SJSA1 (cell line): Measurements from ENCODE around the gene RASGRF2. TPM values are rescaled to one million over a fixed set of nuclear protein-coding genes. Genes with fewer than 3 reads are reported as not detected.
A peak's percentile ranks its signal among the peaks of the same experiment; 100 is the strongest.

ENCODE experiments used
- DNase-seq, 2 experiments: peaks; one replicate each; pipeline ENCODE4 v3.0.0-alpha.2; 2015 to 2020; ENCODE audit warnings: low spot score in 2 of 2, low read depth in 1 of 2
- H3K27ac ChIP-seq: fragments of 250-450 bp; sonication (Bioruptor Pico); 2 replicates; pipeline ENCODE4 v1.5.1; 2020; ENCODE audit warnings: mild to moderate bottlenecking, moderate library complexity
- H3K27me3 ChIP-seq: fragments of 250-450 bp; sonication (Bioruptor Pico); replicated peaks from 2 replicates; pipeline ENCODE4 v1.5.1; 2020; ENCODE audit warnings: mild to moderate bottlenecking, moderate library complexity
- H3K36me3 ChIP-seq: fragments of 250-450 bp; sonication (Bioruptor Pico); 2 replicates; pipeline ENCODE4 v1.5.1; 2020; ENCODE audit warnings: mild to moderate bottlenecking
- H3K4me1 ChIP-seq: fragments of 250-450 bp; sonication (Bioruptor Pico); replicated peaks from 2 replicates; pipeline ENCODE4 v1.6.1; 2021; ENCODE audit warnings: mild to moderate bottlenecking
- H3K4me3 ChIP-seq: fragments of 250-450 bp; sonication (Bioruptor Pico); 2 replicates; pipeline ENCODE4 v1.5.1; 2020; ENCODE audit warnings: mild to moderate bottlenecking
- H3K9me3 ChIP-seq: fragments of 250-450 bp; sonication (Bioruptor Pico); replicated peaks from 2 replicates; pipeline ENCODE4 v1.5.1; 2020; ENCODE audit warnings: mild to moderate bottlenecking
- total RNA-seq: library from RNA; depleted of rRNA; stranded (reverse); fragments of >200 nt; shearing (Covaris generic); gene quantifications from 2 replicates; pipeline ENCODE4 v1.2.3, GENCODE V29; 2014

Gene RASGRF2
- total RNA-seq, 1 experiment from 2014 or later: 12.5 TPM

- Histone ChIP-seq H3K36me3 (peaks cover 2% of the 10 kb centered on the region; the same call in 1 of the 2 replicates), H3K27me3 (no peaks in the 10 kb centered on the region), H3K4me1 (no peaks in the 10 kb centered on the region), H3K27ac (no peak overlapping the region), H3K9me3 (no peaks in the 10 kb centered on the region), H3K4me3 (no peak overlapping the region)
- no peak for DNase-seq
Observed at GRCh38 chr5:81182396-81183390, 222.5 kb downstream of the RASGRF2 start.

DNA sequence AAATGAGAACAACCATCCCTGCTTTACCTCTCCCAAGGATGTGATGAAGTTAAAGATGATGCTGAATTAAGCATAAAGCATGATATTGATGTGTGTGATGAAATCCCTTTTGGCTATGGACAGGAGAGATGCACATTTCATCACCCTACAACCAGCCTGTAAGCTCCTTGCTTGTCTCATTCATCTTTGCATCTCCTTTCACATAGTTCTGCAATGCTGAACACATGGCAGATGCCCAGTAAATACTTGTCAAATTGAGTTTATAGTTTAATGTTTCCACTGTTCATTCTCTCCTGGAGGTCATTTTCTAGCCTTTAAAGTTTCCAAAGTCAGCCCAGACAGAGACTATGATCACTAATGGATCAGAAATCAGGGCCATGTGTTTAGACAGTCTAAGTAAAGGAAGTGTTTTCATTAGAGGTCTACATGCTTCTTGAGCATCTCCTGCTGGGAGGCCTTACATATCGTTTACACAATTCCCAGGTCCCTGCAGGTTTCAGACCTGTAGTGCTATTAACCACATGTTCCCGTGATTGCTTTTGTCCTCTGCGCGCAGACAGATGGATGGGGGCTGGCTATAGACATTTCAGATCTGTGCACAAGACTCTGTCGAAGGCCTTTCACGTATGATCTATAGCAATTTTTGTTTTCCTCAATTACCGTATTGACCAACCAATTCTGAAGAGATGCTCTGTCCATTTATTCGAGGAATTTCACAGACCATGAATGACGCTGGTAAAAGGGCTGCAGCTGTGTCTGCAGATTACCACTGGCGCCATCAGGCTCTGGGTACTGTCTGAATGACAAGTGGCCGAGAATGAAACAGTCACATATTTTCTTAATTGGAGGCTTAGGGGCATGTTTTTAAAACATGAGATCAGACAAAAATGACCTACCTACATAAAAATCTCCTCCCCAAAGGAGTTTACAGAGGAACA, 223.9 kb downstream of the RASGRF2 start:
- peaks cover 2% of the 10 kb centered on the region; the same call in 1 of the 2 replicates for H3K36me3 ChIP-seq
- H3K9me3 ChIP-seq: no peaks in the 10 kb centered on the region
- H3K27me3 ChIP-seq: no peaks in the 10 kb centered on the region
- no peak overlapping the region for H3K27ac ChIP-seq
- H3K4me1 ChIP-seq: no peaks in the 10 kb centered on the region
- DNase-seq: no peak
- no peak overlapping the region for H3K4me3 ChIP-seq

DNA sequence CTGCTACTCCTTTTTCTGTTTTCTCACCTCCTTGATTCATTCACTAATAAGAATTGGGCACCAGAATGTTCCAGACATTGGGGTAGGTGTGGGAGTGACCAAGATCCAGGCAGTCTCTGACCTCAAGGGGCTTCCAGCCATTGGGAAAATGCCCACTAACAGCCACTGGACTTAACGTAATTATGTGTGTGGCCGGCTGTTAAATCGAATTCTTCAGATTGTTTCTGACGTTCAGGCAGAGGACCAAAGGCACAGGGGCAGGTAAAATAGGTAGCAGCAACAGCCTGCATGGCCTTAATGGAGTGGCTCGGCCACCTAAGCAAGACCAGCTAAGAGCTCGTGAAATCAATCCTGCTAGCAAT, 224.6 kb downstream of the RASGRF2 start:
- Histone ChIP-seq H3K4me1 (no peaks in the 10 kb centered on the region), H3K27ac (no peak overlapping the region), H3K27me3 (no peaks in the 10 kb centered on the region), H3K4me3 (no peak overlapping the region), H3K9me3 (no peaks in the 10 kb centered on the region), H3K36me3 (peaks cover 2% of the 10 kb centered on the region; the same call in 1 of the 2 replicates)
- no peak for DNase-seq

- H3K27me3 ChIP-seq: no peaks in the 10 kb centered on the region
- H3K4me1 ChIP-seq: no peaks in the 10 kb centered on the region
- no peaks in the 10 kb centered on the region for H3K9me3 ChIP-seq
- DNase-seq: no peak
- peaks cover 2% of the 10 kb centered on the region; the same call in 1 of the 2 replicates for H3K36me3 ChIP-seq
- H3K27ac ChIP-seq: no peak overlapping the region
- no peak overlapping the region for H3K4me3 ChIP-seq
Observed at GRCh38 chr5:81187885-81188284, 227.7 kb downstream of the RASGRF2 start.

DNA sequence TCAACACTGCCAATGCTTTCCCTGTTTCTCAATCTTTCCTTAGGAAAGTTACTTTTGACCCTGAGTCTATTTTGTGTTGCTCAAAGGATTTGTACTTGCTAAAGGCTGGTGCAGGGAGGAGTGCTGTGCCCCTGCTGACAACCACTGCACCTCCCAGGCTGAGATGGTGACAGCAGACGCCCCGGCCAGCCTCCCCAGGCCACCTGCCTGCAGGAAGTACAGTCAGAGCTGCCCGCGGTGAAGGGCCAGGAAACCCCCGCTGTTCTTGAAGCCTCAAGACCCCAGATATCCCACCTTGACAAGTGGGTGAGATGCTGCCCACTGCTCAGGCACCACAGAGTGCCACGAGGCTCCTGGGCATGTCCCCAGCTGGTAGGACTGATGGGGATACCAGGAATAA, 228.8 kb downstream of the RASGRF2 start:
- no peak overlapping the region for H3K27ac ChIP-seq

DNA sequence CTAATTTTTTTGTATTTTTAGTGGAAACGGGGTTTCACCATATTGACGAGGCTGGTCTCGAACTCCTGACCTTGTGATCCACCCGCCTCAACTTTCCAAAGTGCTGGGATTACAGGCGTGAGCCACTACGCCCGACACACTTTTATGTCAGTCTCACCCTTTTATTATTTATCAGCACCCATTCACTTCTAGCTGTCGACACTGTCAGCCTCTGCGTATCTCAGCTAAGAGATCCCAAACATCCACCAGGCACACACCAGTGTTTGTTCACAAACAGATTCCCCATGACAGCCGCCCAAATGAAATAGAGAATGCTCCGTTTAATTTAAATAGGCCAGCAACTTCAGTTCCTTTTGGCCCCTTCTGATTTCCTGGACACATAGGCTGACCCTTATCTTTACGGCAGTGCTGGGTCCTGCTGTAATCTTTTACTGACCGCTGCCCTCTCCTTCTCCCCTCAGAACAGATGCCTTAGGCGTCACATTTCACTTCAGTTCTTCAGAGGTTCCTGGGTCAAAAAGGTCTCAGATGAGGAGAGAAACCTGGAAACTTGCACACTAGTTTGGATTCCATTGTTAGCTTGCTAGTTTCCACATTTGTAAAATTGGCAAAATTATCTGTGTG, 229.8 kb downstream of the RASGRF2 start:
- peaks cover under 1% of the 10 kb centered on the region; the same call in 1 of the 2 replicates for H3K36me3 ChIP-seq
- H3K4me1 ChIP-seq: peaks cover 5% of the 10 kb centered on the region; the same call in 1 of the 2 replicates
- H3K4me3 ChIP-seq: no peak overlapping the region
- DNase-seq: no peak
- H3K27ac ChIP-seq: no peak overlapping the region
- no peaks in the 10 kb centered on the region for H3K9me3 ChIP-seq
- H3K27me3 ChIP-seq: no peaks in the 10 kb centered on the region

More for the DNA sequence above, 228.8 kb downstream of the RASGRF2 start:
- peaks cover 2% of the 10 kb centered on the region; the same call in 1 of the 2 replicates for H3K36me3 ChIP-seq
- no peaks in the 10 kb centered on the region for H3K27me3 ChIP-seq
- no peaks in the 10 kb centered on the region for H3K4me1 ChIP-seq
- no peak for DNase-seq
- no peaks in the 10 kb centered on the region for H3K9me3 ChIP-seq
- H3K4me3 ChIP-seq: no peak overlapping the region

DNA sequence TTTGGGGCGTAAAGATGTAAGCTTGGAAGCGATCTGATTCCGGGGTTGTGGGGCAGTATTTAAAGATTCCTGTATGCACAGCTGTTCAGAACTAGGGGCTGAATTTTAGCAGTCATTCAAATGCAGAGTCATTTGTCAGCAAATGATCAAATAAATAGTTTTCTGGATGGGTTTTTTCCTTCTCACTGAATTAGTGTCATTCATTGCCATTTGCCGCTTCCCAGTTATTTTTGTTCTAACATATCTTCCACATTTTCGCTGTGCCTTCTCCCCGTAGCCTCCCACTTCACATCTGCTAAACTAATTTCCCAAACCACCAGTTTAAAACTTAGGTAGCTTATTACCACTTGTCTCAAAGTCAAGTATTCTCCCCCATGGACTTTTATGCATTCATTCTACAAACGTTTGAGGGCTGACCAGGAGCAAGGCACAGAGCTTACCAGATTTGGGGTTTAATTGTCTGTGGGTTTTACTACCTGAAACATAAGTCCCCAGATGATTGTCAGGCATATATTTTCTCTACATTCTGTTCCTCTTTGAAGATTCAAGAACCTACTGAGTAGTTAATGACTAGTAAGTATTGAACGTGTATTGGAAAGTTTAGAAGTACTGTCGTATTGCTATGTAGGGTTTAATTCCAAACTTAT, 231.7 kb downstream of the RASGRF2 start:
- DNase-seq: no peak
- Histone ChIP-seq H3K27me3 (no peaks in the 10 kb centered on the region), H3K27ac (no peak overlapping the region), H3K36me3 (no peaks in the 10 kb centered on the region; the same call in 1 of the 2 replicates), H3K4me1 (peaks cover 5% of the 10 kb centered on the region; the same call in 1 of the 2 replicates), H3K9me3 (no peaks in the 10 kb centered on the region), H3K4me3 (no peak overlapping the region)

GRCh38 chr5:81192373-81192750, 232.2 kb downstream of the RASGRF2 start:
- H3K27me3 ChIP-seq: no peaks in the 10 kb centered on the region
- no peaks in the 10 kb centered on the region for H3K36me3 ChIP-seq
- DNase-seq: no peak
- H3K9me3 ChIP-seq: no peaks in the 10 kb centered on the region
- no peak overlapping the region for H3K27ac ChIP-seq
- no peak overlapping the region for H3K4me3 ChIP-seq
- peaks cover 5% of the 10 kb centered on the region; the same call in 1 of the 2 replicates for H3K4me1 ChIP-seq

GRCh38 chr5:81194633-81195334, 234.6 kb downstream of the RASGRF2 start:
- Histone ChIP-seq H3K4me1 (peaks cover 5% of the 10 kb centered on the region; the same call in 1 of the 2 replicates), H3K9me3 (no peaks in the 10 kb centered on the region), H3K36me3 (no peaks in the 10 kb centered on the region), H3K27me3 (no peaks in the 10 kb centered on the region), H3K27ac (no peak overlapping the region), H3K4me3 (no peak overlapping the region)
- peak; percentile 63 to 78 for DNase-seq

DNA sequence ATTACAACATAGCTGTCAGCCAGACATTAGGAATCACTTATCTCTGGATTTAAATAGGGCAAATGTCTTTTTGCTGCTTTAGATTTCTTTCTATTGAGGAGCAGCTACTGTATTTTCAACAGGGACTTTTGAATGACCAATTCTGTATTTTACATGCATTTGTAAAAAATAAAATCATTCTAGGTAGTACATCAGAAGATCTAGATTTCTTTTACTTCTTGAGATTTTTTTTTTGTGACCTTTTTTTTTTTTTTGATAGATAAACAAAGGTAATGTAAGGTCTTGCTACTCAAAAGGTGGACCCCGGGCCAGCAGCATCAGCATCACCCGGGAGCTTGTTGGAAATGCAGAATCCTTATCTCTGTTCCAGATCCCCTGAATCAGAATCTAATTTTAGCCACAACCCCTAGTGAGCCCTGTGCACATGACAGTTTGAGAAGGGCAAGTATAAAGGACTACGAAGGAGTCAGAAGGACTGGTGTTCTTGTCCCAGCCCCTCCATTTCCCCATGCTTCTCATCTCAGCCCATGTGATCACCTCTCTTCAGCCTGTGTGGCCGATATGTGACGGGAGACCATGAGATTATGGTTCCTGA, 235.3 kb downstream of the RASGRF2 start:
- DNase-seq: no peak
- H3K27ac ChIP-seq: no peak overlapping the region
- no peaks in the 10 kb centered on the region for H3K36me3 ChIP-seq
- H3K4me1 ChIP-seq: peaks cover 5% of the 10 kb centered on the region; the same call in 1 of the 2 replicates
- H3K9me3 ChIP-seq: no peaks in the 10 kb centered on the region
- no peaks in the 10 kb centered on the region for H3K27me3 ChIP-seq
- no peak overlapping the region for H3K4me3 ChIP-seq

GRCh38 chr5:81202655-81203054, 242.5 kb downstream of the RASGRF2 start:
- DNase-seq: no peak
- Histone ChIP-seq H3K27me3 (no peaks in the 10 kb centered on the region), H3K4me1 (no peaks in the 10 kb centered on the region), H3K9me3 (no peaks in the 10 kb centered on the region), H3K27ac (no peak overlapping the region), H3K36me3 (no peaks in the 10 kb centered on the region), H3K4me3 (no peak overlapping the region)

- Histone ChIP-seq H3K27me3 (no peaks in the 10 kb centered on the region), H3K4me3 (no peak overlapping the region), H3K9me3 (no peaks in the 10 kb centered on the region), H3K27ac (no peak overlapping the region), H3K36me3 (no peaks in the 10 kb centered on the region), H3K4me1 (no peaks in the 10 kb centered on the region)
- DNase-seq: no peak
Observed at GRCh38 chr5:81203729-81204128, 243.6 kb downstream of the RASGRF2 start.
